Retinal pigment epithelial cell (primary cell): ENCODE data around the gene ERC1.

Experiments used
- DNase-seq: peaks from one replicate; pipeline ENCODE4 v3.0.0-alpha.2; 2010; ENCODE audit warnings: low read depth
- H3K4me3 ChIP-seq: 2 replicates; pipeline ENCODE4 v1.5.1; 2011; ENCODE audit warnings: mild to moderate bottlenecking, low read length, control low read depth, moderate library complexity
- TF ChIP-seq, protein P1 (sequence below): conservative IDR thresholded peaks from 2 replicates; pipeline ENCODE4 v1.5.1; 2011; ENCODE audit warnings: low read depth, low read length, control low read depth, inconsistent platforms

ERC1 gene

DNA sequence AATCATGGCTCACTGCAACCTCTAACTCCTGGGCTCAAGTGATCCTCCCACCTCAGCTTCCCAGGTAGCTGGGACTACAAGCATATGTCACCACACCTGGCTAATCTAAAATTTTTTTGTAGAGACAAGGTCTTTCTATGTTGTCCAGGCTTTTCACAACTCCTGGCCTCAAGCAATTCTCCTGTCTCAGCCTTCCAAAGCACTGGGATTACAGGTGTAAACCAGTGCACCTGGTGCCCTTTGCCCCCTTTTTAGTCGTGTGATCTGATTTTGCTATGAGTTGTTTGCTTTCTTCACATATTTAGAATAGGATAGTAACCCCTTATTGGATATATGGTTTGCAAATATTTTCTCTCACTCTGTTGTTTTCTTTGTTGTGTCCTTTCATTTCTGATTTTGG is 39.8 kb upstream of the ERC1 start:
- DNase-seq = no peak
- TF ChIP-seq, protein P1, sequence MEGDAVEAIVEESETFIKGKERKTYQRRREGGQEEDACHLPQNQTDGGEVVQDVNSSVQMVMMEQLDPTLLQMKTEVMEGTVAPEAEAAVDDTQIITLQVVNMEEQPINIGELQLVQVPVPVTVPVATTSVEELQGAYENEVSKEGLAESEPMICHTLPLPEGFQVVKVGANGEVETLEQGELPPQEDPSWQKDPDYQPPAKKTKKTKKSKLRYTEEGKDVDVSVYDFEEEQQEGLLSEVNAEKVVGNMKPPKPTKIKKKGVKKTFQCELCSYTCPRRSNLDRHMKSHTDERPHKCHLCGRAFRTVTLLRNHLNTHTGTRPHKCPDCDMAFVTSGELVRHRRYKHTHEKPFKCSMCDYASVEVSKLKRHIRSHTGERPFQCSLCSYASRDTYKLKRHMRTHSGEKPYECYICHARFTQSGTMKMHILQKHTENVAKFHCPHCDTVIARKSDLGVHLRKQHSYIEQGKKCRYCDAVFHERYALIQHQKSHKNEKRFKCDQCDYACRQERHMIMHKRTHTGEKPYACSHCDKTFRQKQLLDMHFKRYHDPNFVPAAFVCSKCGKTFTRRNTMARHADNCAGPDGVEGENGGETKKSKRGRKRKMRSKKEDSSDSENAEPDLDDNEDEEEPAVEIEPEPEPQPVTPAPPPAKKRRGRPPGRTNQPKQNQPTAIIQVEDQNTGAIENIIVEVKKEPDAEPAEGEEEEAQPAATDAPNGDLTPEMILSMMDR = no peak
- no peak overlapping the region for H3K4me3 ChIP-seq

GRCh38 chr12:953776-954175 is 37.2 kb upstream of the ERC1 start:
- no peak for DNase-seq
- H3K4me3 ChIP-seq = no peak overlapping the region
- TF ChIP-seq, protein P1 = no peak

DNA sequence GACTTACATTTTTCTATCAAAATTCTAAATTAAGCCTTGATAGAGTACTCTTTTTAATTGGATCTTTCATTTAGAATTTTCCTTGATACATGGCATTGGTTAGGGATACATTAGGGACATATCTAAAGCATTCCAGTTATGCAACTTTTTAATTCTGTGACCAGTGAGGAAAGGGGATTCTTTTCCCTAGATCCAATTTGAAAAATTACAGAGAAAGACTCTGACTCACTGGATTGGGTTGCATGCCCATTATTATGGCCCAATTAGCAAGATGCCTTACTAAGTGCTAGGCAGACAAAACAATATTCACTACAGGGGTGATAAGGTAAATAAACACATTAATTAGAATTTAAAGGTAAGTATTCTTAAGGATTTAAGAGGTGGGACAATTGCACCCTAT is 36.3 kb upstream of the ERC1 start:
- TF ChIP-seq, protein P1 = no peak
- DNase-seq = no peak
- H3K4me3 ChIP-seq = no peak overlapping the region

- no peak overlapping the region for H3K4me3 ChIP-seq
- TF ChIP-seq, protein P1 = no peak
- DNase-seq = no peak
These were observed 35.1 kb upstream of the ERC1 start for GRCh38 chr12:955939-956338.

DNA sequence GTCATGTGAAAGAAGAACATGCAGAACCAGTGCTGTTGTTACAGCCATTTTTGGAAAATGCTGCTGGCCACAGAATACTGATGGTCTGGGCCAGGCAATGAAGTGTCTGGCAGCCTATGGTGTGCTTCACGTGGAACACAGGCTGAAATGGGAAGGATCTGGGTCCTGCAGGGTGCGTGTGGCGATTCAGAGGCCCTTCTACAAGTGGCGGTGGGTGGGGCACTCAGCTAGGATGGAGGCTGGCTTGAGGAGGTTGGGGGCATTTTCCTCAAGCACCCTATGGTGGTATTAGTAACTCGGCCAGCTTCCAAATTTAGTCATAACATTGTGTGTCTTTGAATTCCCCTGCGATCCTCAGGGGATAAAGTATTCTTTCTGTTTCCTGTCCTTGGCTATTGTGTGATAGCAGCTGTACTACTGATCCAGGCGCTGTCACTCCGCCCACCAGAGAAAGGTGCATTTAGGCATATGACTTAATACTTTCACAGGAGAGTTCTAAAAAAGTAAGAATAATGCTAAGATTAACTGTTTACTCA is 32.4 kb upstream of the ERC1 start:
- TF ChIP-seq, protein P1 = no peak
- H3K4me3 ChIP-seq = no peak overlapping the region
- DNase-seq = no peak

GRCh38 chr12:966724-967123 is 24.3 kb upstream of the ERC1 start:
- no peak overlapping the region for H3K4me3 ChIP-seq
- DNase-seq = no peak
- TF ChIP-seq, protein P1 = no peak

DNA sequence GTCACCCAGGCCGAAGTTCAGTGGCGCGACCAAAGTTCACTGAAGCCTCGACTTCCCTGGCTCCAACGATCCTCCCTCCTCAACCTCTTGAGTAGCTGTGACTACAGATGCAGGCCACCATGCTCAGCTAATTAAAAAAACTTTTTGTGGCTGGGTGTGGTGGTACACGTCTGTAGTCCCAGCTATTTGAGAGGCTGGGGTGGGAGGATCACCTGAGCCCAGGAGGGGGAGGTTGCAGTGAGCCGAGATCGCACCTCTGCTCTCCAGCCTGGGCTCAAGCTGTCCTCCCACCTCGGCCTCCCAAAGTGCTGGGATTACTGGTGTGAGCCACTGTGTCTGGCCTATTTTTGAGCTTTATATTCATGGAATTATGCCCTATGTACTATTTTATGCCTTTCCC is 23.4 kb upstream of the ERC1 start:
- H3K4me3 ChIP-seq = no peak overlapping the region
- TF ChIP-seq, protein P1 = no peak
- DNase-seq = no peak
